Liver (tissue), 9 donors: ENCODE results near the gene ZNF740. TPM values are rescaled to one million over a fixed set of nuclear protein-coding genes. Genes with fewer than 3 reads are reported as not detected.

Source experiments
- DNase-seq: peaks from one replicate; pipeline ENCODE4 v3.0.0-alpha.2; 2017; ENCODE audit warnings: low spot score
- H3K27ac ChIP-seq, 2 donors: one replicate each; pipeline ENCODE4 v1.7.0; 2013; ENCODE audit warnings: inconsistent platforms in 2 of 2, low read length in 2 of 2, control low read depth in 1 of 2, low read depth in 1 of 2, mild to moderate bottlenecking in 1 of 2
- H3K27me3 ChIP-seq, 4 donors: one replicate each; pipeline versions ENCODE4 v1.6.1 to v1.7.0; 2013; ENCODE audit warnings: low read length in 3 of 4, inconsistent platforms in 1 of 4, mild to moderate bottlenecking in 1 of 4, moderate library complexity in 1 of 4; ENCODE audit not compliant: control insufficient read depth in 4 of 4, insufficient read depth in 4 of 4
- H3K36me3 ChIP-seq, 4 donors: one replicate each; pipeline versions ENCODE4 v1.6.1 to v1.7.0; 2013; ENCODE audit warnings: low read length in 3 of 4, mild to moderate bottlenecking in 3 of 4, low read depth in 1 of 4, moderate library complexity in 1 of 4; ENCODE audit not compliant: control insufficient read depth in 4 of 4, insufficient read depth in 3 of 4
- H3K4me1 ChIP-seq, 4 donors: one replicate each; pipeline versions ENCODE4 v1.6.1 to v1.7.0; 2013; ENCODE audit warnings: low read length in 3 of 4, mild to moderate bottlenecking in 3 of 4, moderate library complexity in 1 of 4; ENCODE audit not compliant: control insufficient read depth in 4 of 4, insufficient read depth in 4 of 4
- H3K4me3 ChIP-seq, 3 donors: one replicate each; pipeline versions ENCODE4 v1.6.1 to v1.7.0; 2013; ENCODE audit warnings: low read length in 3 of 3, control low read depth in 1 of 3, low read depth in 1 of 3, mild to moderate bottlenecking in 1 of 3
- H3K9ac ChIP-seq, 2 donors: one replicate each; pipeline ENCODE4 v1.7.0; 2013; ENCODE audit warnings: low read length in 2 of 2, mild to moderate bottlenecking in 2 of 2, moderate library complexity in 2 of 2, control low read depth in 1 of 2, low read depth in 1 of 2
- H3K9me3 ChIP-seq, 4 donors: one replicate each; pipeline versions ENCODE4 v1.6.1 to v1.7.0; 2013; ENCODE audit warnings: low read length in 3 of 4; ENCODE audit not compliant: control insufficient read depth in 4 of 4
- ATF3 ChIP-seq: IDR thresholded peaks from 2 replicates; pipeline ENCODE4 v1.6.1; 2016; ENCODE audit warnings: antibody characterized with exemption
- EGR1 ChIP-seq, 2 donors: IDR thresholded peaks; 2 replicates each; pipeline ENCODE4 v1.6.1; 2016 to 2018; ENCODE audit warnings: antibody characterized with exemption in 2 of 2, low read depth in 2 of 2
- FOXA1 ChIP-seq: IDR thresholded peaks from 2 replicates; pipeline ENCODE4 v1.6.1; 2016; ENCODE audit warnings: antibody characterized with exemption
- HNF4G ChIP-seq: IDR thresholded peaks from 2 replicates; pipeline ENCODE4 v1.6.1; 2016; ENCODE audit warnings: antibody characterized with exemption
- REST ChIP-seq: IDR thresholded peaks from 2 replicates; pipeline ENCODE4 v1.6.1; 2016; ENCODE audit warnings: antibody characterized with exemption, mild to moderate bottlenecking
- TAF1 ChIP-seq: conservative IDR thresholded peaks from 2 replicates; pipeline ENCODE4 v1.6.1; 2016; ENCODE audit warnings: antibody characterized with exemption, mild to moderate bottlenecking
- YY1 ChIP-seq: IDR thresholded peaks from 2 replicates; pipeline ENCODE4 v1.6.1; 2016; ENCODE audit warnings: antibody characterized with exemption, mild to moderate bottlenecking
- WGBS: extraction: QIAGEN DNeasy Blood & Tissue Kit; methylation state at CpG from one replicate; pipeline ENCODE4 v1.1.7; 2013; 5-methylcytosine and 5-hydroxymethylcytosine counted together
- polyA plus RNA-seq, 2 donors: library from polyadenylated mRNA; stranded (reverse) in 1 of 2; unstranded in 1 of 2; fragments of 200-250 nt in 1 of 2; fragments of >200 nt in 1 of 2; fragmentation: Nextera tagmentation in 1 of 2; extraction: Ambion mirVana in 1 of 2; gene quantifications; one replicate each; pipeline versions ENCODE4 v1.2.1 to v1.2.3, GENCODE V29; 2013 to 2015
- total RNA-seq, 2 donors: library from RNA; depleted of rRNA; stranded (reverse); fragments of >200 nt; gene quantifications; one replicate each; pipeline ENCODE4 v1.2.3, GENCODE V29; 2014
- TF ChIP-seq, protein P1 (sequence below): fragments of 150-350 bp; IDR thresholded peaks from 2 replicates; pipeline ENCODE4 v1.5.1; 2017; ENCODE audit warnings: improper control_type of control experiment, low read depth, low read length; ENCODE audit not compliant: missing input control
- donor health status: healthy.
- donor health status: healthy.
- donor health status: healthy.
- donor health status: healthy.
- donor health status: healthy.

The ZNF740 gene
- total and polyA plus RNA-seq, 4 donors: 1.4 to 14.4 (median 6.3) TPM

DNA sequence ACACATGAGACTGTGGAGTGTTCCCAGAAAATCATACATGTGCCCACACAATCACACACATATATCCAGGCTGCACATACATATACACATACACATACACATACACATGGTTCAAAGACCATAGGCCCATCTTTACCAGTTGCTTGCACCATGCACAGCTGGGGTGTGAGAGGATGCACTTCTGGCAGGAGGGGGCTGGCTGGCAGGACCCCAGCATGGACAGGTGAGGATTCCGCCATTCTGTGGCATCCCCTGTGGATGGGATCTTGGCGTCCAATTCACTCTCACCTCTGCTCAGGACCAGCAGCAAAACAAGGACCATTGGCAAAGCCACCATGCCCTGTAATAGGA lies 19.6 kb downstream of the ZNF740 start:
- Histone ChIP-seq H3K4me3 (no peak overlapping the region), H3K36me3 (no peaks in the 10 kb centered on the region), H3K9me3 (no peaks in the 10 kb centered on the region), H3K27ac (no peak overlapping the region), H3K27me3 (no peaks in the 10 kb centered on the region), H3K9ac (no peak overlapping the region), H3K4me1 (peaks cover 0 to 27% (median 24%) of the 10 kb centered on the region in 4 donors)
- WGBS: 91% methylated on average over 2 of the region's 2 CpGs
- no peak for DNase-seq
- no peak for TF ChIP-seq YY1
- TF ChIP-seq REST: no peak
- TF ChIP-seq HNF4G: no peak
- TF ChIP-seq ATF3: no peak
- no peak for TF ChIP-seq TAF1
- TF ChIP-seq FOXA1: no peak

- H3K27ac ChIP-seq: no peak overlapping the region
- no peak overlapping the region for H3K4me3 ChIP-seq
- DNase-seq: no peak
- H3K36me3 ChIP-seq: no peaks in the 10 kb centered on the region
- peaks cover 0 to 27% (median 21%) of the 10 kb centered on the region in 4 donors for H3K4me1 ChIP-seq
- WGBS: 74% methylated on average over 10 of the region's 10 CpGs
- no peaks in the 10 kb centered on the region for H3K9me3 ChIP-seq
- no peaks in the 10 kb centered on the region for H3K27me3 ChIP-seq
- no peak for TF ChIP-seq EGR1 (IDR thresholded peaks at IDR 0.05; ENCODE audit: low read depth in 2 of 2)
- H3K9ac ChIP-seq: no peak overlapping the region
Observed at GRCh38 chr12:53200458-53201176, 20.1 kb downstream of the ZNF740 start.

DNA sequence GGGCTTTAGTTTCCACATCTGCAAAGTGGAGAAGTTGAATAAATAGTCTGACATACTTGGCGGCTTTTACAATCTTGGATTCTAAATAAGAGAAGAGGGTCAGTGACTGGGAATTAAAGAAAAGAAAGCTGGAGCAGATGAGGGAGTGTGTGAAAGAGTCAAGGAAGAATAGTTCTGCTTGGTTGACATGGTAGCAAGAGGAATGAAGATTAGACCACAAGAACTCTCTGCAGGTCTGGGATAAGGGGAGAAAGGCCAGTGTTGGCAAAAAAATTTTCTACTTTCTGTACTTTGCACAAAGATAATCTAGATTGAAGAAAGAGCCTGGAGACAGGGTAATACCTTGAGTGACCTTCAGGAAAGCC lies 20.6 kb downstream of the ZNF740 start:
- Histone ChIP-seq H3K27me3 (no peaks in the 10 kb centered on the region), H3K36me3 (no peaks in the 10 kb centered on the region), H3K27ac (no peak overlapping the region), H3K9ac (peak overlapping the region in 1 of 2 donors; percentile 6), H3K4me3 (no peak overlapping the region), H3K9me3 (no peaks in the 10 kb centered on the region), H3K4me1 (peaks cover 0 to 22% (median 17%) of the 10 kb centered on the region in 4 donors)
- DNase-seq: no peak
- 66% methylated on average over 1 of the region's 1 CpG for WGBS
- TF ChIP-seq, protein P1, sequence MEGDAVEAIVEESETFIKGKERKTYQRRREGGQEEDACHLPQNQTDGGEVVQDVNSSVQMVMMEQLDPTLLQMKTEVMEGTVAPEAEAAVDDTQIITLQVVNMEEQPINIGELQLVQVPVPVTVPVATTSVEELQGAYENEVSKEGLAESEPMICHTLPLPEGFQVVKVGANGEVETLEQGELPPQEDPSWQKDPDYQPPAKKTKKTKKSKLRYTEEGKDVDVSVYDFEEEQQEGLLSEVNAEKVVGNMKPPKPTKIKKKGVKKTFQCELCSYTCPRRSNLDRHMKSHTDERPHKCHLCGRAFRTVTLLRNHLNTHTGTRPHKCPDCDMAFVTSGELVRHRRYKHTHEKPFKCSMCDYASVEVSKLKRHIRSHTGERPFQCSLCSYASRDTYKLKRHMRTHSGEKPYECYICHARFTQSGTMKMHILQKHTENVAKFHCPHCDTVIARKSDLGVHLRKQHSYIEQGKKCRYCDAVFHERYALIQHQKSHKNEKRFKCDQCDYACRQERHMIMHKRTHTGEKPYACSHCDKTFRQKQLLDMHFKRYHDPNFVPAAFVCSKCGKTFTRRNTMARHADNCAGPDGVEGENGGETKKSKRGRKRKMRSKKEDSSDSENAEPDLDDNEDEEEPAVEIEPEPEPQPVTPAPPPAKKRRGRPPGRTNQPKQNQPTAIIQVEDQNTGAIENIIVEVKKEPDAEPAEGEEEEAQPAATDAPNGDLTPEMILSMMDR: no peak
